NB4 (cell line): Measurements from ENCODE around the gene LRRIQ3.

Source experiments
- CTCF ChIP-seq: IDR thresholded peaks from one replicate; pipeline ENCODE4 v1.5.1; 2012; ENCODE audit warnings: low read depth, low read length
- POLR2A ChIP-seq: IDR thresholded peaks from 2 replicates; pipeline ENCODE4 v1.6.1; 2011; ENCODE audit warnings: mild to moderate bottlenecking; ENCODE audit not compliant: insufficient read length; ENCODE audit errors: extremely low read depth

- TF ChIP-seq CTCF: no peak
- no peak for TF ChIP-seq POLR2A
Observed at GRCh38 chr1:74223453-74223852, 25.5 kb upstream of the LRRIQ3 start.
